Measurements from ENCODE around the gene LRP6. TPM values are rescaled to one million over a fixed set of nuclear protein-coding genes. Genes with fewer than 3 reads are reported as not detected.

Gene LRP6
- total and polyA plus RNA-seq, 2 of the 8 experiments (the other 6 are each of a cell fraction or from before 2014, with no cell fraction given) = 53.6 to 73.2 TPM

- WGBS, 2 experiments (ENCODE audit: extremely low coverage in 1 of 2, insufficient coverage in 1 of 2, insufficient read length in 1 of 2, insufficient replicate concordance in 2 of 2, low coverage in 1 of 2, low lambda C conversion rate in 2 of 2, missing lambda C conversion rate in 1 of 2) = 93% methylated on average over 5 of the region's 5 CpGs; no CpG with 5 or more reads in 1 of the 2 experiments
- no peak overlapping the region for H2BK15ac ChIP-seq (ENCODE audit: low read length)
- H3K4me3 ChIP-seq (ENCODE audit: extremely low read depth in 1 of 4, insufficient read depth in 2 of 4, low read depth in 3 of 4, low read length in 4 of 4) = no peak overlapping the region
- H2AFZ ChIP-seq (ENCODE audit: low read length) = no peak overlapping the region
- no peak overlapping the region for H3K27ac ChIP-seq (ENCODE audit: low read depth, low read length)
- no peak overlapping the region for H2BK5ac ChIP-seq (ENCODE audit: low read depth, low read length)
- no peak for TF ChIP-seq POU5F1 (IDR thresholded peaks at IDR 0.05; ENCODE audit: low read depth, low read length)
- TF ChIP-seq TBP (IDR thresholded peaks at IDR 0.05; ENCODE audit: low read depth, low read length) = no peak
- TF ChIP-seq EP300 (IDR thresholded peaks at IDR 0.05; ENCODE audit: borderline replicate concordance in 1 of 2, low read depth in 2 of 2, low read length in 2 of 2) = no peak
- no peak for TF ChIP-seq CTBP2 (IDR thresholded peaks at IDR 0.05; ENCODE audit: borderline replicate concordance, insufficient read depth, insufficient read length, low read length)
- TF ChIP-seq JUN (IDR thresholded peaks at IDR 0.05; ENCODE audit: low read depth, low read length) = no peak
- TF ChIP-seq CBX8 (IDR thresholded peaks at IDR 0.05; ENCODE audit: borderline replicate concordance, low read depth, low read length) = no peak
- no peak for TF ChIP-seq SAP30 (IDR thresholded peaks at IDR 0.05; ENCODE audit: insufficient read depth, insufficient replicate concordance, low read length)
- no peak for TF ChIP-seq TAF7 (optimal IDR thresholded peaks at IDR 0.05; ENCODE audit: borderline replicate concordance, low read depth, low read length)
- TF ChIP-seq BACH1 (IDR thresholded peaks at IDR 0.05; ENCODE audit: low read length) = no peak
- TF ChIP-seq TAF1 (IDR thresholded peaks at IDR 0.05; ENCODE audit: low read depth, low read length) = no peak
- no peak for TF ChIP-seq CEBPB (IDR thresholded peaks at IDR 0.05; ENCODE audit: low read depth, low read length)
- TF ChIP-seq KDM1A (IDR thresholded peaks at IDR 0.05; ENCODE audit: borderline replicate concordance, low read length) = no peak
- no peaks in the 10 kb centered on the region for H3K9me3 ChIP-seq (ENCODE audit: insufficient read depth in 2 of 2, low read depth in 1 of 2, low read length in 1 of 2)
- H3K79me1 ChIP-seq (ENCODE audit: low read depth, low read length) = peaks cover 11% of the 10 kb centered on the region
- H3K79me2 ChIP-seq (ENCODE audit: control insufficient read depth in 1 of 2, insufficient read depth in 2 of 2, low read length in 2 of 2) = peaks cover 6 to 99% of the 10 kb centered on the region in 2 experiments; a peak in 3 of 4 replicates
- H3K36me3 ChIP-seq (ENCODE audit: control insufficient read depth in 2 of 4, insufficient read depth in 4 of 4, low read length in 3 of 4) = no peaks in the 10 kb centered on the region
- no peak overlapping the region for H2BK20ac ChIP-seq (ENCODE audit: low read length)
- H3K4me1 ChIP-seq (replicated peaks in 1 of 4; ENCODE audit: control insufficient read depth in 3 of 4, insufficient read depth in 4 of 4, low read length in 3 of 4) = peaks cover 0 to 4% (median 0%) of the 10 kb centered on the region in 4 experiments; a peak in 2 of 7 replicates
- H2AK5ac ChIP-seq (ENCODE audit: low read depth, low read length) = no peak overlapping the region
- H3K14ac ChIP-seq (ENCODE audit: insufficient read length) = no peak overlapping the region
- no peak overlapping the region for H2BK120ac ChIP-seq (replicated peaks; ENCODE audit: low read depth, low read length)
- no peak overlapping the region for H3K9ac ChIP-seq (replicated peaks in 1 of 4; ENCODE audit: extremely low read depth in 1 of 4, low read depth in 3 of 4, low read length in 3 of 4)
- H2BK12ac ChIP-seq (ENCODE audit: low read depth, low read length) = no peak overlapping the region
- no peak overlapping the region for H4K91ac ChIP-seq (replicated peaks; ENCODE audit: insufficient read length, low read length)
- H3K56ac ChIP-seq (replicated peaks; ENCODE audit: insufficient read length, low read depth, low read length) = no peak overlapping the region
- no peak overlapping the region for H3K18ac ChIP-seq (ENCODE audit: extremely low read depth, low read length)
- ChIA-PET CTCF (ENCODE audit: partially characterized antibody) (no interaction called here), POLR2A (ENCODE audit: partially characterized antibody) (no interaction called here)
- H4K5ac ChIP-seq (ENCODE audit: insufficient read length, low read depth, low read length) = no peak overlapping the region
- no peaks in the 10 kb centered on the region for H3K23me2 ChIP-seq (ENCODE audit: low read depth, low read length)
- H4K20me1 ChIP-seq (replicated peaks in 1 of 2; ENCODE audit: control insufficient read depth in 1 of 2, insufficient read depth in 2 of 2, low read length in 2 of 2) = peaks cover 8 to 9% of the 10 kb centered on the region in 2 experiments
- H4K8ac ChIP-seq (ENCODE audit: extremely low read depth, insufficient read depth, low read length) = no peak overlapping the region
- no peak overlapping the region for H3K23ac ChIP-seq (ENCODE audit: insufficient read length)
- no peak for FAIRE-seq
- no peak overlapping the region for H3K4me2 ChIP-seq (ENCODE audit: insufficient read depth in 1 of 2, low read depth in 2 of 2, low read length in 2 of 2)
- no peak overlapping the region for H3K4ac ChIP-seq (replicated peaks; ENCODE audit: insufficient read length, low read depth, low read length)
- no peaks in the 10 kb centered on the region for H3K27me3 ChIP-seq (replicated peaks in 1 of 4; ENCODE audit: control insufficient read depth in 3 of 4, extremely low read depth in 1 of 4, insufficient read depth in 3 of 4, low read length in 3 of 4)
- no peak for DNase-seq (ENCODE audit: low read depth in 1 of 2, low spot score in 2 of 2)
Measured at GRCh38 chr12:12210983-12211382, 55.9 kb downstream of the LRP6 start.

Data from H1 (cell line).